GM12864 (cell line): ENCODE results near the gene LIPA.
A peak's percentile ranks its signal among the peaks of the same experiment; 100 is the strongest.
"Not testable (repeated sequence)": the region's sequence is repeated elsewhere in the genome, so short reads cannot be mapped to it uniquely, and the experiment has no call there.

ENCODE experiments used
- DNase-seq: peaks from one replicate; pipeline ENCODE4 v3.0.0-alpha.2; 2011; ENCODE audit warnings: low read depth
- H3K4me3 ChIP-seq: 2 replicates; pipeline ENCODE4 v1.5.1; 2011; ENCODE audit warnings: mild to moderate bottlenecking, low read depth, low read length, control low read depth
- CTCF ChIP-seq: IDR thresholded peaks from 2 replicates; pipeline ENCODE4 v1.5.1; 2011; ENCODE audit warnings: low read depth, mild to moderate bottlenecking, moderate library complexity, low read length, control low read depth, inconsistent platforms; ENCODE audit errors: missing control alignments

Gene LIPA

GRCh38 chr10:89258881-89259280 is 7.3 kb upstream of the LIPA start:
- no peak for DNase-seq
- no peak for TF ChIP-seq CTCF
- H3K4me3 ChIP-seq: no peak overlapping the region

- H3K4me3 ChIP-seq: no peak overlapping the region
- DNase-seq: no peak
- no peak for TF ChIP-seq CTCF
These were observed 6.0 kb upstream of the LIPA start for GRCh38 chr10:89257581-89257980.

- H3K4me3 ChIP-seq: no peak overlapping the region
- no peak for TF ChIP-seq CTCF
- DNase-seq: no peak
These were observed 5.4 kb upstream of the LIPA start for GRCh38 chr10:89256962-89257361.

GRCh38 chr10:89256340-89256739 is 4.8 kb upstream of the LIPA start:
- no peak overlapping the region for H3K4me3 ChIP-seq
- DNase-seq: no peak
- no peak for TF ChIP-seq CTCF

- no peak for TF ChIP-seq CTCF
- H3K4me3 ChIP-seq: no peak overlapping the region
- DNase-seq: no peak
These were observed 4.2 kb upstream of the LIPA start for GRCh38 chr10:89255793-89256192.

GRCh38 chr10:89255091-89255579 is 3.6 kb upstream of the LIPA start:
- DNase-seq, H3K4me3 ChIP-seq: not testable (repeated sequence)
- peak; percentile 1 for TF ChIP-seq CTCF

GRCh38 chr10:89252225-89252585 is 630 bp upstream of the LIPA start:
- H3K4me3 ChIP-seq: peak overlapping the region; percentile 78; the same call in 1 of the 2 replicates
- TF ChIP-seq CTCF: no peak
- no peak for DNase-seq
